DOHH2 (cell line): ENCODE measurements around the gene SFTPB.

Source experiments
- EZH2phosphoT487 ChIP-seq: fragments of 200-600 bp; sonication (generic); IDR thresholded peaks from 2 replicates; pipeline ENCODE4 v1.6.1; 2017; ENCODE audit warnings: borderline replicate concordance, mild to moderate bottlenecking, antibody characterized with exemption, low read length, moderate library complexity, mixed read lengths
- TF ChIP-seq, protein P1 (sequence below): fragments of 200-600 bp; sonication (generic); IDR thresholded peaks from one replicate; pipeline ENCODE4 v1.5.1; 2014; ENCODE audit warnings: antibody characterized with exemption, mild to moderate bottlenecking, low read depth, low read length; ENCODE audit not compliant: poor library complexity, severe bottlenecking

DNA sequence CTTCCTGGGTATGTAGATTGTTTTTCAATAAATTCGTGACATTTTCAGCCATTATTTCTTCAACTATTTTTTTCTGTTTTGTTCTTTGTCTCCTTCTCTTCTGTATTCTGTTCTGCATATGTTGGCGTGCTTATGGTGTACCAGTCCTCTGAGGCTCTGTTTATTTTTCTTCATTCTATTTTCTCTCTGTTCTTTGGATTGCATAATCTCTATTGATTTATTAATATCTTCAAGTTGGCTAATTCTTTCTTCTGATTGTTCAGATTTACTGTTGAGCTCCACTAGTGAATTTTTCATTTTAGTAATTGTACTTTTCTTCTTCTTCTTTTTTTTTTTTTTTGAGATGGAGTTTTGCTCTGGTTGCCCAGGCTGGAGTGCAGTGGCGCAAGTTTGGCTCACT lies 36.0 kb upstream of the SFTPB start:
- TF ChIP-seq, protein P1, sequence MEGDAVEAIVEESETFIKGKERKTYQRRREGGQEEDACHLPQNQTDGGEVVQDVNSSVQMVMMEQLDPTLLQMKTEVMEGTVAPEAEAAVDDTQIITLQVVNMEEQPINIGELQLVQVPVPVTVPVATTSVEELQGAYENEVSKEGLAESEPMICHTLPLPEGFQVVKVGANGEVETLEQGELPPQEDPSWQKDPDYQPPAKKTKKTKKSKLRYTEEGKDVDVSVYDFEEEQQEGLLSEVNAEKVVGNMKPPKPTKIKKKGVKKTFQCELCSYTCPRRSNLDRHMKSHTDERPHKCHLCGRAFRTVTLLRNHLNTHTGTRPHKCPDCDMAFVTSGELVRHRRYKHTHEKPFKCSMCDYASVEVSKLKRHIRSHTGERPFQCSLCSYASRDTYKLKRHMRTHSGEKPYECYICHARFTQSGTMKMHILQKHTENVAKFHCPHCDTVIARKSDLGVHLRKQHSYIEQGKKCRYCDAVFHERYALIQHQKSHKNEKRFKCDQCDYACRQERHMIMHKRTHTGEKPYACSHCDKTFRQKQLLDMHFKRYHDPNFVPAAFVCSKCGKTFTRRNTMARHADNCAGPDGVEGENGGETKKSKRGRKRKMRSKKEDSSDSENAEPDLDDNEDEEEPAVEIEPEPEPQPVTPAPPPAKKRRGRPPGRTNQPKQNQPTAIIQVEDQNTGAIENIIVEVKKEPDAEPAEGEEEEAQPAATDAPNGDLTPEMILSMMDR = no peak
- no peak for TF ChIP-seq EZH2phosphoT487
